ENCODE results near the gene ADAMTSL1.

ADAMTSL1 gene

DNA sequence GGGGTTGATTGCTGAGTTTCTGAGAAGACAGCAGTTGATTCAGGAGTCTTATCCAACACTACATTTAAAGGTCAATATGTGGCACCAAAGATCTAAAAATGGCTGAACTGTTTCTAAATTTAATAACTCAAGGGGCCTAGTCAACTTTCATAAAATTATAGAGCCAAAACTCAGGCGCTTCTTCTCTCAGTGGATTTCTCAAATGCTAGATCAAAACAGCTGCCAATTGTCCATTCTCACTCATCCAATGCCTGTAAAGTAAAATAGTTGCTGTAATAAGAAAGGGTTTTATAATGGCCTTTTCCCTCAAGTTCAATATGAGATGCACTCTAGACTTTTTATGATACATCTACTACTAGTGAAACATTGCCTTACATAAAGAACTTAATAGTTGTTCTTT lies 26.5 kb downstream of the ADAMTSL1 start:
- no peak for TF ChIP-seq CTCF (IDR thresholded peaks at IDR 0.05)

GRCh38 chr9:18501949-18502348 lies 28.0 kb downstream of the ADAMTSL1 start:
- TF ChIP-seq CTCF (IDR thresholded peaks at IDR 0.05): no peak

GRCh38 chr9:18502546-18502945 lies 28.6 kb downstream of the ADAMTSL1 start:
- no peak for TF ChIP-seq CTCF (IDR thresholded peaks at IDR 0.05)

DNA sequence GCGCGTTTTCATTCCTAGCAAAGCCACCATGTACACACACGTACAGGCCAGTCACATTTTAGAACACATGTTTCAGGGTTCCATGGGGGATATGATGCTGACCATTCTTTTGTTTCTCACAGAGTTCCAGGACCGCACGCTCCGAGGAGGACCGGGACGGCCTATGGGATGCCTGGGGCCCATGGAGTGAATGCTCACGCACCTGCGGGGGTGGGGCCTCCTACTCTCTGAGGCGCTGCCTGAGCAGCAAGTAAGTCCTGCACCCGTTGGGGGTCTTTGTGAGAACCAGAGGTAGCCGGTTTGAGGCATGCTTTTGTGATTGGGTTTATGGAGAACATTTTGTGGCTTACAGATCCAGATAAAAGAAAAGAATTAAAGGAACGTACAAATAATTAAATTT lies 30.8 kb downstream of the ADAMTSL1 start:
- TF ChIP-seq CTCF (IDR thresholded peaks at IDR 0.05): no peak

DNA sequence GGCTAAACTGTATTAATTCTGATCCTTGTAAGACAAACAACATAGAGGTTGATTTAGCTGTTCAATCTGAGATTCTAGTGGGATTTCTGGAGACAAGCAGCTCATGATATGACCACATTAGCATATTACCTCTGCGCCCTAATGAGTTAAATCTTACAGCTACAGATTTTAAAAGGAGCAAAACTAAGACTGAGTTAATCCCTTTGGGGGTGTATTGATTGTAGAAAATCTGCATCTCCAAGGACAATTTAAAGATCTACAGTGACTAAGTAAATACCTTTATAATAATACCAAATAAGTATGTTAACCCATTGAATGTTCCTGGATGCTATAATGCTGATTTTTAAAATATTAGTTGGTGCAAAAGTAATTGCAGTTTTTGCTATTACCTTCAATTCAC lies 33.2 kb downstream of the ADAMTSL1 start:
- TF ChIP-seq CTCF (IDR thresholded peaks at IDR 0.05): no peak

DNA sequence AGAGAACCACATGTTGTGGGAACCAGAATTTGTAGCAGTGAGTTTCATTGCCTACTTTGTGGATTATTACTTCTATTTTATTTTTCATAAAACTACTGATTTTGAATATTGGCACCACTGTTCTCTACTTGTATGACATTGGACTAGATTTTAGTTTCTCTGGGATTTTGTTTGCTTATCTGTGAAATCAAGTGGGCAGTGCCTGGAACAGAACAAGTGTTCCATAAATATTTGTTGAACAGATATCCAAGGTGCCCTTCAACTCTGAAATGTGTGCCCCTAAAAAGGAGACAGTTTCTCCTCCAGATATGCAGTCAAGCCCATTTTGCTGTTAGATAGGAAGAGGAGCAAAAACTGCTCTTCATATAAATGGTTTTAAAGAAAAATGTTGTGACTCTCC lies 42.6 kb downstream of the ADAMTSL1 start:
- no peak for TF ChIP-seq CTCF (IDR thresholded peaks at IDR 0.05)

DNA sequence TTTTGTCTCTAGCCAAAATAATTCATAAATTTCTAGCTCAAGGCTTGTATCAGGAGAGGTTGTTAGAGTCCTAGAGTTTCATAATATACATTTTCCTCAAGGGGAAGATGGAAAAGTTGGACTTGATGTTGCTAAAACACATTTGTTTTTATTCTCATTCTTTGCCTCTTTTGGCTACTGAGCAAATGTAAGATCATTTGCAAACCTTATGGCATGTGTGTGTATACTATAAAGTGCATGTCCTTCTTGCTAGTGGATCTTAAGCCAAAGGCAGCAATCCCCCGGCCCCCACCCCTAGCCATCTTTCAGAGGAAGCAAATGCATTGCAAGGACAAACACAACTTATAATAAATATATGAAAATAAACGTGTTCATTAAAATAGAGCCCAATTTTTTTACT lies 43.0 kb downstream of the ADAMTSL1 start:
- no peak for TF ChIP-seq CTCF (IDR thresholded peaks at IDR 0.05)

DNA sequence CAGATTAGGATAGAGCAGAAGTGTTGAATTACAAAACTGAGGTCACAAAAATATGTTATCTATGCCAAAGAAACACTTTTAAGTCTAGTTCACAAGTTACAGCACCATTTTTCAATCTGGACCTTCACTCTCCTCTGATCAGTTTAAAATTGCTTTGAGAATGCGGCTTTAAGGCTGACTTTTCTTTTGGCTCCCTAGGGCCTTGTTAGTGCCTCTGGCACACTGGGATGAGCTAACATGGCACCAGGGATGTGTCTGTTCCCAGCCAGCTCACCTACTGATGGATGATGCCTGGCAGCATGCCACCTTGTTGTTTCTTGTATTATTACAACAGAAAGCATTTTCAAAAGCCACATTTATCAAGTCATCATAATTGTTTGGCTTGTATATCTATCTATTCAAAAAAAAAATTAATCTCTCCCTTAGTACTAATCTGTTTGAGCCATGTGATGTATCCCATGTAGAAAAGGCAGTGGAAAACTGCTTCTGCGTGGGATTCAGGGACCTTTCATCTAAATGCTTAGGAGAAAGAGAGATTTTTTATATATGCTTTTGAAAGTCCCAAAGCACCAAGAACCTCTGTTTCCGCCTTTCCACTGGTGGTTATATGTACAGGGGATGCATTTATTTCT lies 46.6 kb downstream of the ADAMTSL1 start:
- TF ChIP-seq CTCF (IDR thresholded peaks at IDR 0.05): no peak

Data from LNCAP (cell line).